NCI-H446 (cell line): ENCODE results near the gene PDE6C.

ENCODE experiments used
- DNase-seq, 2 experiments: peaks; one replicate each; lab custom pipeline; 2025; lab: John Stamatoyannopoulos, UW

PDE6C gene

DNA sequence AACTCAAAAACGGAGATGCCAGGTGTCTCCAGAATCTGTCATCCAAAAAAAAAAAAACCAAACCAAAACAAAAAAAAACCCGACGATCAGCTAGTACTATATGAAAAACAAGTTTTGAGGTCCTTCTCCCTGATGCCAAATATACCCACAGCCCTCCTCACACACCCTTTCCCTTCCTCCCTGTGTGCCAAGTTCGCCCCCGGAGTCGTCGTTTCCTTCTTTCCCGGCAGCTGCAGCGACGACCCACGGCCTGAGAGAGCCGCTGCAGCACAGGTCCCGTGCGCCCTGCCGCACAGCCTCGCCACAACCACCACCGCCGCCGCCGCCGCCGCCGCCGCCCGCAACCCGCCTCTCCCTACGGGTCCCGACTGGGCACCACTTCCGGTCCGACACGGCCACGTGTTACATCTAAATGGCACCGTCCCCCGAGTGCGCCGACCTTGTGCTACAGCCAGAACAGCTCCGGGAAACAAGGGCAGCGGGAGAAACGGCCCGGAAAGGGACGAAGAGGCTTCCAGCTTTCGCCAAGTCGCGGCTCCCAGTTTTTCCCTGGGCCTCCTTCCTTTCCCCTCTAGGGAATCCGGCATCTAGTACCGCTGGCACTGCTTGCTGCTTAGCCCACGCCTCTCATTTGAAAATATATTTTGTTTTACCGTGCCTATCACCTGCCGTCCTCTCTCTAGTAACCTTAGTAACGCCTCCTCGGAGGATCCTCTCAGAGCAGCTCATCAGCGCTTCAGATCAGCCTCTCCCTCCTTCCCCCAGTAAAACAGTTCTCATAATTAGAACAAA is 90.1 kb downstream of the PDE6C start, which contains the start of gene FRA10AC1:
TSS of gene FRA10AC1 (minus strand) at position 383 of the 792 bp plus-strand sequence. CDS start 2,486 bp downstream, outside the sequence.
- DNase-seq = peak; percentile 44 to 86

- no peak for DNase-seq
Measured at GRCh38 chr10:93703066-93703465, 90.7 kb downstream of the PDE6C start.

DNA sequence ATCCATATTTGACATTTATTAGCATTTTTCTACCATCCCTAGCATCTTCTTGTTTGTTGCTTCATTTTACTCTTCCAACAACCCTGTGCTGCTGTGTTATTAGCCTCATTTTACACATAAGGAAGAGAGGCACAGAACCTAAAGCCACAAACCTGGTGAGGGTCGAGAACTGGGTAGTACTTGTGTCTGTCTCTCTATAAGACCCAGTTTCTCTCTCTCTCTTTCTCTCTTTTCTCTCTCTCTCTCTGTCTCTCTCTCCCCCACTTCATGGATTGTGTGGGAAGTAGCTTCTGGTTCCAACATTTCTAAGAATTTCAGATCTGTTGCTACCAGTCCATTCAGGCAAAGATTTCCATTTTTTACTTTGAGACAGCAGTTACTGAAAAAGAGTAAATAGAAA is 91.5 kb downstream of the PDE6C start:
- no peak for DNase-seq

GRCh38 chr10:93704451-93704850 is 92.1 kb downstream of the PDE6C start:
- DNase-seq = no peak

DNA sequence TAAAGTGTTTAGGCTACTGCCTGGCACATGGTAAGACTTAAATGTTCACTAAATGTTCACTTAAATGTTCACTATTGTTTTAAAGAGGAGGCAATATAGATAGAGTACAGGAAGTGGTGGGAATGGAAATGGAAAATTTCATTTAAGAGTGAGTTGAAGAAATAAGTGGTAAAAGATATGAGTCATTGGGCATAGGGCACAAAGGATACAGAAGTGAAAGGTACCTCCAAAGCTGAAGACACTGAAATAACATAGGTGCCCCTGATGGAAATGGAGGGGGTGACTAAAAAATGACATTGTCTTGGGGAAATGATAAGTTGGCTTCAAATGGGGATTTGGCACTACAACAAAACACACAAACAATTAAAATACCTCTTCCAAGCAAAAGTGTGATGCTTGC is 95.3 kb downstream of the PDE6C start:
- DNase-seq = no peak

GRCh38 chr10:93710333-93710909 is 98.1 kb downstream of the PDE6C start:
- no peak for DNase-seq

GRCh38 chr10:93711891-93712290 is 99.6 kb downstream of the PDE6C start:
- no peak for DNase-seq

GRCh38 chr10:93712593-93712992 is 100.3 kb downstream of the PDE6C start:
- peak in 1 of 2 experiments; percentile 21 for DNase-seq

- no peak for DNase-seq
Measured at GRCh38 chr10:93715345-93715744, 103.0 kb downstream of the PDE6C start.
